GM21825 (cell line): Measurements from ENCODE around the gene DAD1.
"Not testable (repeated sequence)": the region's sequence is repeated elsewhere in the genome, so short reads cannot be mapped to it uniquely, and the experiment has no call there.

Source experiments
- ATAC-seq: cut with Tn5 transposase; IDR thresholded peaks from one replicate; pipeline ENCODE4 v1.9.1; 2021; ENCODE audit warnings: mild to moderate bottlenecking, moderate library complexity; ENCODE audit not compliant: unreplicated experiment

DAD1 gene

GRCh38 chr14:22589096-22589839, at the start of gene DAD1:
Gene DAD1 (minus strand): TSS chr14:22589224. CDS start chr14:22589157, 67 bp downstream.
- peak; percentile 89 for ATAC-seq

GRCh38 chr14:22635980-22636379, 47.0 kb upstream of the DAD1 start:
- not testable (repeated sequence) for ATAC-seq

DNA sequence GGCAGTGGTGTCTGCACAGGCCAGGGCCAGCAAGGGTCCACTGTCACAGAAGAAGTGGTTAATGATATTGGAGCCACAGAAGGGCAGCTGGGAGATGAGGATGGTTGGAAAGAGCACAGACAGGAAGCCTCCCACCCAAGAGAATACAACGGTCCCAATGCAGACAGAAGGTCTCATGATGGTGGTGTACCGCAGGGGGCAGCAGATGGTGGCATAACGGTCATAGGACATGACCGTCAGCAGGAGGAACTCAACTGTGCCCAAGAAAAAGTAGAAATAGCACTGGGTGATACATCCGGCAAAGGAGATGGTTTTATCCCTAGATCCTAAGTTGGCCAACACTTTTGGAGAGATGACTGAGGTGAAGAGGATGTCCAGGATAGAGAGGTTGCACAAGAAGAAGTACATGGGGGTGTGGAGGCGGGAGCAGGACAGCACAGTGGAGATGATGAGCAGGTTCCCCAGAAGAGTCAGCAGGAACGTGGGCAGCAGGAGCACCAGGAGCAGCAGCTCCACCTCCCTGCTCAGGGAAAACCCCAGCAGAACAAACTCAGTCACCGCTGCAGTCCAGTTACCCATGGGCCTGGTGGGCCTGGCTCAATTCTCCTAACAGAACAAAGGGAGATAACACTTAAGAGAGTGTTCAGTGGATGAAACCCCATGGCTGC, 45.3 kb upstream of the DAD1 start:
- ATAC-seq: no peak

- ATAC-seq: no peak
Observed at GRCh38 chr14:22630486-22630885, 41.5 kb upstream of the DAD1 start.

DNA sequence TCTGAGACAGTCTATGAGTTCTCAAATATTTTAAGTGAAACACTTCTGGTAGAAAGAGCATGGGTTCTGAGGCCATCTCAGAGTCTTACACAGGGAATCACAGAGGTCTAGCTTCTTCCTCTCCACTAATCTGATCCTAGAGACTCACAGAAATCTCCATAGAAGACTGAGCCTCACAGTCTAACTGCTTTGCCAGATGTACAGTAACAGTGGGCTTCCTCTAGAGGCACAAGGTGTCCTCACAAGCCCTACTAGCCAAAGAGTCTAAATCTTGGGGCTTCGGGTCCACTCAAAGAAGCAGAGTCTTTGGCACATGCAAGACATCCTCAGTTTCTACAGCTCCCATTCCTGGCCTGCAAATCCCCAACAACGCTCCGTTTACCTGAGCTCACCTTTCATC, 41.0 kb upstream of the DAD1 start:
- ATAC-seq: no peak

GRCh38 chr14:22629361-22629760, 40.3 kb upstream of the DAD1 start:
- no peak for ATAC-seq

DNA sequence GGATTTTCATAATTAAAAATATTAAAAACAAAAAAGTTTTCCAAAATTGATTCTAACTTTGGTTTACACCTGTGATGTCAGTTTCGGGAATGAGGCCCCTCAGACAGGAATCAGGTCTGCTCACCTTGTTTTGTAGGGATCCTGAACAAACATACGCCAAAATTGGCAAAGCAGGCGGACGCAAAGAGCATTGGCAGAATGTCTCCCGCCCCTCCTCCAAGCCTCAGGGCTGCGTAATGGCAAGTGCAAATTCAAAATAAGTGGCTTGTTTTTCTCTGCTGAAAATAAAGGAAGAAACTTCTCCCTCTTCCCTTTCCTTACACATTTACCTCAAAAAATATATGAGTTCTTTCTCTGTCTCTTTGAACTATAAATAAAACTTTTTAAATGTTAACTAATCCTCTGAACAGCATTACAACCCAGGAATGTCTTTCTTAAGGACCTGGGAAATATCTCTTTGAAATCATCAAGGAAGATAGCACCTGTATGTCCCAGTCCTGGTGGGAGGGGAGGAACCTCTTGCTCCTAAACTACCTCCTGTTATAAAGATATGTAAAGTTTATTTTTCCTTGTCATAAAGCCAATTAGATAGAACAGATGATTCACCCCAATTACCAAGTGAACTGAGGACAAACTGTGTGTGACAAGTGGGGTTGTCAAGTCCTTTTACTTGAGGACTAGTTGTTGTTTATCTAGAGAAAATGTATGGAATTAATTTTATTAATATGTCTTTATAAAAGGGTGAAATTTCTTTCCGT, 38.7 kb upstream of the DAD1 start:
- no peak for ATAC-seq

GRCh38 chr14:22626590-22626989, 37.6 kb upstream of the DAD1 start:
- no peak for ATAC-seq

- no peak for ATAC-seq
Observed at GRCh38 chr14:22623047-22623446, 34.0 kb upstream of the DAD1 start.

DNA sequence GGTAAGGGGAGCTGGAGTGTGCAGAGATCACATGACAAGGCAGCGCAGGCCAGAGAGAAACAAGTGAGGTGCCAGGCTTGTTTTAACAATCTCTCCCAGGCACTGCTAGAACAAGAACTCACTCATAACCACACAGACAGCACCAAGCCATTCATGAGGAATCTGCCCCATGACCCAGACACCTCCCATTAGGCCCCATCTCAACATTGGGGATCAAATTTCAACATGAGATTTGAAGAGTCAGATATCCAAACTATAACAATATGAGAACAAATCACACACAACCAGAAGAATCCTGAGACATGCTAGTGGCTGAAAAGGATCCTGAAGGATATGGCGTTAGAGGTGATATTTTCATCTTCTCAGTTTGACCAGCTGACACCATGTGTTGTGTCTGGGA, 33.2 kb upstream of the DAD1 start:
- ATAC-seq: no peak

GRCh38 chr14:22615765-22616164, 26.7 kb upstream of the DAD1 start:
- ATAC-seq: not testable (repeated sequence)

GRCh38 chr14:22614240-22614799, 25.3 kb upstream of the DAD1 start:
- ATAC-seq: no peak

DNA sequence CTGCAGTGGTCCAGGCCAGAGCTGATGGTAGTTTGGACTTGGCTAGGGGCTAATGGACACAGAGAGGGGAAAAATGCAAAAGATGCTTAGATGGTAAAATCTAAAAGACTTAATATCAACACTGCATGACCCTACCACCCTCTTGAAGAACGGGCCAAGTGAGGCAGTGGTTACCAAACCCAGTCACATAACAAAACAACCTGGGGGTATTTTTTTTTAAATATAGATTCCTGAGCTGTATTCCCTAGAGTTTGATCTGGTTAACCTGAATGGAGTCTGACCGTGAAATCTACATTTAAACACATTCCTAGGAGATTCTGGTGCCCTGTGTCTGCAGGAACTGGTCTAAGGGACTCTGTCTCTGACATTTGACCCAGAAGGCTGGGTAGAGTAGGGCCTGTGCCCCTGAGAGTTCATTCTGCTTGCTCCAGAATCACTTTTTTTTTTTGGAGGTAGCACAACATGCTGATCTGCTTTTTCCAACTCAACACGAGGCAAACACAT, 24.8 kb upstream of the DAD1 start:
- ATAC-seq: no peak

- no peak for ATAC-seq
Observed at GRCh38 chr14:22613106-22613695, 24.2 kb upstream of the DAD1 start.

- no peak for ATAC-seq
Observed at GRCh38 chr14:22610931-22611330, 21.9 kb upstream of the DAD1 start.

- ATAC-seq: no peak
Observed at GRCh38 chr14:22607291-22607690, 18.3 kb upstream of the DAD1 start.

DNA sequence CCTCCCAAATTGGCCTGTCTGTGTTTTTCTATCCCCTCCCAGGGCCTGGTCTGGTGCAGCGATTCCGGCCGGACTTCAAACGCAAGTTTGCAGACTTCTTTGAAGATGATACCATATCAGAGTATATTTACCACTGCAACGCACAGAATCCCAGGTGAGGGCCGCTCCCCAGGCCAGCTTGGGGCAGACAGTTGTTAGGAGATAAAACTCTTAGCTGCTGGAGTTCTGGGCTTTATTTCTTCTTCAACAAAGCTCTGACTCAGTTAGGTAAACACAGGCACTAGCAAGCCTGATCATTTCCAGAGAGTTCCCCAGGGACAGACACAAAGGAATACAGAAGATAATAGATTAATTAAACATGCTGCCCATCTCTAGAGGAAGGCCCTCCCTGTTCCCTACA, 17.4 kb upstream of the DAD1 start:
- ATAC-seq: no peak

DNA sequence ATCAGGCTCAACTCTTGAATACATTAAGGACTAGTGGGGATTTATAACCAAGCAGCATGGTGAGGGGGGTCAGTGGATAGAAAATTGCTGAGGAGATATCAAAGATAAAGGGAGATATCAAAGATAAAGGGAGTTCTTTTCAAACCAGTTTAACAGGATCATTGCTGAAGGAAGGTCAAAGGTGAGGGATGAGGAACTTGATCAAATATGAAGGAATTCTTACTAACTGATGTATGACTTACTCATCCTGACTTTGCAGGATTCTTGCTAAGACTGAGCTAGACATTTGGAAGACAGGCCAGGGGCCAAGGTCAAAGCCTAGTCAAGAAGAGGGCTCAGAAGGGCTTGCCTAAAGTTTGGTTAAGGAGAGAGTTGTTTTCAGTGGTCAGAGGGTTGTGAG, 13.8 kb upstream of the DAD1 start:
- ATAC-seq: no peak

DNA sequence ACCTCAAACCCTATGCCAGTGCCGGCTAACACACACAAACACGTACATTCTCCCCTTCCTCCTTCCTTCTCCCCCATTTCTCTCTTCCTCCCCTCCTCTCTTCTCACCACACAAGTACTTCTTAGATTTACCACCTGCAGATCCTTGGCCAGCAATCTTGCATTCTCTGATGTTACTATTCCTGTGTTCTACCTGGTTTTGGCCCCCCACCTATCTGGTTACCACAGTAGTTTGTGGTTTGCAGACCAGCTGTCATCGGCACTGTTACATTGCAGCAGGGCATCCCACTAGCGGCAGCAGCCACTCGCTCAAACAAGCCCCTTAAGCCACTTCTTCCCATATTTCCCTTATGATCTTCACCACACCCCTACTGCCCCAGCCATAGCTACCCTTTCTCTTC, 13.0 kb upstream of the DAD1 start:
- ATAC-seq: no peak

DNA sequence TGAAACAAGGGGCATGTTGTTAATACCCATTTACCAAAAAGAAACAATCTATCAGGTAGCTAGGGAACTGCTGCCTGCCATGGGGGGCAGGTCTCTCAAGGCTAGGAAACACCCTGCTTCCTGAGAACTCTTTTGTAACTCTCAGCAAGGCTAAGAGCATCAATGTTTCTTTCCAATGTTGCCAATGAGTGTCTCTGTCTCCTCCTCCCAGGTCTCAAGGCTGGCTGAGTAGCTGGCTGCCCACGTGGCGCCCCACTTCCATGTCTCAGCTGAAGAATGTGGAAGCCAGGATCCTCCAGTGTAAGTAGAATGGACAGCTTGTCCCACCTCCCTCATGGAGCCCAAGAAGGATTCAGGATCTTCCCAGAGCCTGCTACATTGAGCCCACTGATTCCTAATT, 12.4 kb upstream of the DAD1 start:
- ATAC-seq: no peak

DNA sequence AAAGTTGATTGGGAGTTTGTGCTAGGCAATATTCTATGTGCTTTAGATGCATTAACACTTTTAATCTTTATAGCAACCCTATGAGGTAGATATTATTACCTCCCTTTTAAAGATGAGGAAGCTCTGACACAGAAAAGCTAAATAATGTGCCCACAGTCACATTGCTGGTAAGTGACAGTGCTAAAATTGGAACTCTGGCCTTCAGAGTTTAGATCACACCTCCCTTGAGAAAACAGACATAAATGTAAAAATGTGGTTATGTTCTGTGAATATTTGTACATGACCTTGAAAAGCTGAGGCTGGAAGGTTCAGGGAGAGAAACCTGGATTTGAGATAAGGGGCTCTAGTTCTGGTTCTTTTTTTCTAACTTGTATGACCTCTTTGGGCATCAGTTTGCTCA, 11.0 kb upstream of the DAD1 start:
- ATAC-seq: no peak
